ENCODE results near the gene ART4.

ART4 gene

GRCh38 chr12:14876833-14877232, 33.5 kb upstream of the ART4 start:
- no peak overlapping the region for H3K27ac ChIP-seq
- no peak overlapping the region for H3K4me3 ChIP-seq
- no peak for DNase-seq
- TF ChIP-seq CTCF (IDR thresholded peaks at IDR 0.05), result no peak
- intact Hi-C loops (cut with DNase I; ENCODE audit: low total_unique reads), result no loop called here
- peaks cover 0 to 5% (median 0%) of the 10 kb centered on the region in 4 donors for H3K4me1 ChIP-seq
- H3K36me3 ChIP-seq, result peaks cover 7 to 25% (median 7%) of the 10 kb centered on the region in 3 donors
- H3K9me3 ChIP-seq, result no peaks in the 10 kb centered on the region
- no peaks in the 10 kb centered on the region for H3K27me3 ChIP-seq

- no peak overlapping the region for H3K27ac ChIP-seq
- H3K9me3 ChIP-seq, result no peaks in the 10 kb centered on the region
- no peak for TF ChIP-seq CTCF (IDR thresholded peaks at IDR 0.05)
- peaks cover 0 to 7% (median 0%) of the 10 kb centered on the region in 3 donors for H3K36me3 ChIP-seq
- H3K27me3 ChIP-seq, result no peaks in the 10 kb centered on the region
- intact Hi-C loops (cut with DNase I; ENCODE audit: low total_unique reads), result no loop called here
- no peaks in the 10 kb centered on the region for H3K4me1 ChIP-seq
- no peak overlapping the region for H3K4me3 ChIP-seq
- DNase-seq, result no peak
Measured at GRCh38 chr12:14874882-14875281, 31.6 kb upstream of the ART4 start.

- Histone ChIP-seq H3K27me3 (no peaks in the 10 kb centered on the region), H3K4me3 (no peak overlapping the region), H3K36me3 (no peaks in the 10 kb centered on the region), H3K9me3 (no peaks in the 10 kb centered on the region), H3K4me1 (no peaks in the 10 kb centered on the region), H3K27ac (no peak overlapping the region)
- no peak for TF ChIP-seq CTCF (IDR thresholded peaks at IDR 0.05)
- intact Hi-C loops (cut with DNase I; ENCODE audit: low total_unique reads), result no loop called here
- DNase-seq, result no peak
Measured at GRCh38 chr12:14873440-14874185, 30.3 kb upstream of the ART4 start.

GRCh38 chr12:14871886-14872285, 28.6 kb upstream of the ART4 start:
- Histone ChIP-seq H3K4me1 (no peaks in the 10 kb centered on the region), H3K27ac (no peak overlapping the region), H3K27me3 (no peaks in the 10 kb centered on the region), H3K36me3 (no peaks in the 10 kb centered on the region), H3K4me3 (no peak overlapping the region), H3K9me3 (no peaks in the 10 kb centered on the region)
- DNase-seq, result no peak
- intact Hi-C loops (cut with DNase I; ENCODE audit: low total_unique reads), result no loop called here
- TF ChIP-seq CTCF (IDR thresholded peaks at IDR 0.05), result no peak

- Histone ChIP-seq H3K27ac (no peak overlapping the region), H3K36me3 (no peaks in the 10 kb centered on the region), H3K4me3 (no peak overlapping the region), H3K4me1 (no peaks in the 10 kb centered on the region), H3K27me3 (no peaks in the 10 kb centered on the region), H3K9me3 (no peaks in the 10 kb centered on the region)
- TF ChIP-seq CTCF (IDR thresholded peaks at IDR 0.05), result no peak
- intact Hi-C loops (cut with DNase I; ENCODE audit: low total_unique reads), result no loop called here
- DNase-seq, result no peak
Measured at GRCh38 chr12:14871247-14871646, 27.9 kb upstream of the ART4 start.
